ENCODE results near the gene KIF4A.

DNA sequence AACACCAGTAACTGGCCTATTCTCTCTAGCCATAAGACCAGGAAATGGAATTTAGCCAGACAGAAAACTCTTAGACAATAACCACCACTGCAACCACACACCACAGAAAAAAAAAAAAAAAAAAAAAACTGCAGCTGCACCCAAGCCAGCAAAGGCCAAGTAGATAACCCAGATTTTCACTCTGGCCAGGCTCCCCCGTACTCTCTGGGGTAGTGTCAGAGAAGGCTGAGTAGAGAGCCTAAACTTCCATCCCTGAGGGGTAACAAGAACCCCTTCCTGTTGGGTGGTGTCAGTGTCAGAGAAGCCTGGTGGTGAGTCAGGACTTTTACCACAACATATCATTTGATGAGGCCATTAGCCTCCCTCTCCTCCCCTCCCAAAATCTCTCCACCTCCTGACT lies 149.1 kb downstream of the KIF4A start:
- TF ChIP-seq, protein P1, sequence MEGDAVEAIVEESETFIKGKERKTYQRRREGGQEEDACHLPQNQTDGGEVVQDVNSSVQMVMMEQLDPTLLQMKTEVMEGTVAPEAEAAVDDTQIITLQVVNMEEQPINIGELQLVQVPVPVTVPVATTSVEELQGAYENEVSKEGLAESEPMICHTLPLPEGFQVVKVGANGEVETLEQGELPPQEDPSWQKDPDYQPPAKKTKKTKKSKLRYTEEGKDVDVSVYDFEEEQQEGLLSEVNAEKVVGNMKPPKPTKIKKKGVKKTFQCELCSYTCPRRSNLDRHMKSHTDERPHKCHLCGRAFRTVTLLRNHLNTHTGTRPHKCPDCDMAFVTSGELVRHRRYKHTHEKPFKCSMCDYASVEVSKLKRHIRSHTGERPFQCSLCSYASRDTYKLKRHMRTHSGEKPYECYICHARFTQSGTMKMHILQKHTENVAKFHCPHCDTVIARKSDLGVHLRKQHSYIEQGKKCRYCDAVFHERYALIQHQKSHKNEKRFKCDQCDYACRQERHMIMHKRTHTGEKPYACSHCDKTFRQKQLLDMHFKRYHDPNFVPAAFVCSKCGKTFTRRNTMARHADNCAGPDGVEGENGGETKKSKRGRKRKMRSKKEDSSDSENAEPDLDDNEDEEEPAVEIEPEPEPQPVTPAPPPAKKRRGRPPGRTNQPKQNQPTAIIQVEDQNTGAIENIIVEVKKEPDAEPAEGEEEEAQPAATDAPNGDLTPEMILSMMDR (IDR thresholded peaks at IDR 0.05) = no peak
- TF ChIP-seq POLR2AphosphoS5 (IDR thresholded peaks at IDR 0.05; ENCODE audit: insufficient read depth in 1 of 2, low read depth in 1 of 2) = no peak

Data from vagina (tissue), 2 donors.